ENCODE results near the gene RIMBP2.

The RIMBP2 gene

DNA sequence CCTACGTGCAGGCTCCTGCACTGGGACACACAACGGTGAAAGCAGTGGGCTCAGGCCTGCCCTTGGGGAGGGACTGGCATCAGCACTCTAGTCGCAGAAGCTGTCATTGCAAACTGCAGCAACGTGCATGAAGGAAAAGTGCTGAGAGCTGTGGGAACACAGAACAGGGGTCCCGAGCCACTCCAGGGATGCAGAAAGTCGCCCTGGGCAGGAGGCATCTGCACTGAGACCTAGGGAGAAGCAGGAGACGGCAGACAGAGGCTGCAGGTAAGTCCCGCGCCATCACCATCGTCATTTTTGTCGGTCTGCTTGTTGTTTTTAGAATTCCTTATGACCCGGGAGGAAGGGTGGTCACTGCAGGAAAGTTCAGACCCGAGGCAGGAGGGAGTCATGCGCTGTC lies 21.6 kb upstream of the RIMBP2 start:
- no peaks in the 10 kb centered on the region for H3F3A ChIP-seq (ENCODE audit: insufficient read depth, low read length)
- no peaks in the 10 kb centered on the region for H3K4me1 ChIP-seq (ENCODE audit: low read length)
- H3K4me2 ChIP-seq (ENCODE audit: low read depth, low read length) = no peak overlapping the region
- no peaks in the 10 kb centered on the region for H3K79me2 ChIP-seq (ENCODE audit: low read length)
- H3K9me3 ChIP-seq (replicated peaks; ENCODE audit: insufficient read depth, low read length) = no peaks in the 10 kb centered on the region
- no peaks in the 10 kb centered on the region for H3K36me3 ChIP-seq (replicated peaks; ENCODE audit: insufficient read depth, low read length)
- no peak overlapping the region for H2AFZ ChIP-seq (ENCODE audit: low read length)
- DNase-seq = no peak
- no peaks in the 10 kb centered on the region for H3K9me2 ChIP-seq (replicated peaks; ENCODE audit: insufficient read depth, low read length)
- peaks cover 12% of the 10 kb centered on the region; the same call in 1 of the 2 replicates for H3K27me3 ChIP-seq (replicated peaks; ENCODE audit: insufficient read depth, low read length)
- H3K27ac ChIP-seq (ENCODE audit: low read length) = no peak overlapping the region
- H3K9ac ChIP-seq (ENCODE audit: low read length) = no peak overlapping the region
- H3K4me3 ChIP-seq (ENCODE audit: low read length) = no peak overlapping the region
- no peaks in the 10 kb centered on the region for H4K20me1 ChIP-seq (ENCODE audit: insufficient read depth, low read length)
- no peak for TF ChIP-seq EZH2 (optimal IDR thresholded peaks at IDR 0.05; ENCODE audit: low read depth, low read length)
- TF ChIP-seq EZH2phosphoT487 (IDR thresholded peaks at IDR 0.05; ENCODE audit: low read length) = no peak
- TF ChIP-seq, protein P1, sequence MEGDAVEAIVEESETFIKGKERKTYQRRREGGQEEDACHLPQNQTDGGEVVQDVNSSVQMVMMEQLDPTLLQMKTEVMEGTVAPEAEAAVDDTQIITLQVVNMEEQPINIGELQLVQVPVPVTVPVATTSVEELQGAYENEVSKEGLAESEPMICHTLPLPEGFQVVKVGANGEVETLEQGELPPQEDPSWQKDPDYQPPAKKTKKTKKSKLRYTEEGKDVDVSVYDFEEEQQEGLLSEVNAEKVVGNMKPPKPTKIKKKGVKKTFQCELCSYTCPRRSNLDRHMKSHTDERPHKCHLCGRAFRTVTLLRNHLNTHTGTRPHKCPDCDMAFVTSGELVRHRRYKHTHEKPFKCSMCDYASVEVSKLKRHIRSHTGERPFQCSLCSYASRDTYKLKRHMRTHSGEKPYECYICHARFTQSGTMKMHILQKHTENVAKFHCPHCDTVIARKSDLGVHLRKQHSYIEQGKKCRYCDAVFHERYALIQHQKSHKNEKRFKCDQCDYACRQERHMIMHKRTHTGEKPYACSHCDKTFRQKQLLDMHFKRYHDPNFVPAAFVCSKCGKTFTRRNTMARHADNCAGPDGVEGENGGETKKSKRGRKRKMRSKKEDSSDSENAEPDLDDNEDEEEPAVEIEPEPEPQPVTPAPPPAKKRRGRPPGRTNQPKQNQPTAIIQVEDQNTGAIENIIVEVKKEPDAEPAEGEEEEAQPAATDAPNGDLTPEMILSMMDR (IDR thresholded peaks at IDR 0.05; ENCODE audit: low read length) = no peak

DNA sequence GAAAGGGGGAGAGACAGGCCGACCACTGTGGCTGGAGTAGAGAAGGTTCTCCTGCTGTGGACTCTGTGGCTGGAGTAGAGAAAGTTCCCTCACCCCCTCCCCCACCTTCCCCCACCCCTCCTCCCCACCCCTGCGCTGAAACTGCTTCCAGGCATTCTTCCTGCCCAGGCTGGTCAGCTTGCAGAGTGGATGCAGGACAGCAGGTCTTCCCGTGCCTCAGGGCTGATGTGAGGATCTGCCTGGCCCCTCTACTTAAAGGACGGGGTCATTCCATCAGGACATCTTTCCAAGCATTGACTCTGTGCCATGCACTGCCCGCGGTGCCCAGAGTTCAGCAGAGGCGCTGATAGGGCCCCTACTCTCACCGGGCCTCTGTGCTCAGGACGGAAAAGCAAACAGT lies 13.2 kb upstream of the RIMBP2 start:
- H3K4me2 ChIP-seq (ENCODE audit: low read depth, low read length) = no peak overlapping the region
- DNase-seq = no peak
- no peaks in the 10 kb centered on the region for H3K9me2 ChIP-seq (replicated peaks; ENCODE audit: insufficient read depth, low read length)
- TF ChIP-seq EZH2phosphoT487 (IDR thresholded peaks at IDR 0.05; ENCODE audit: low read length) = no peak
- no peak for TF ChIP-seq EZH2 (optimal IDR thresholded peaks at IDR 0.05; ENCODE audit: low read depth, low read length)
- TF ChIP-seq, protein P1 (IDR thresholded peaks at IDR 0.05; ENCODE audit: low read length) = no peak
- H2AFZ ChIP-seq (ENCODE audit: low read length) = no peak overlapping the region
- no peaks in the 10 kb centered on the region; the same call in 1 of the 2 replicates for H3K27me3 ChIP-seq (replicated peaks; ENCODE audit: insufficient read depth, low read length)
- no peaks in the 10 kb centered on the region for H3K9me3 ChIP-seq (replicated peaks; ENCODE audit: insufficient read depth, low read length)
- no peaks in the 10 kb centered on the region for H3K79me2 ChIP-seq (ENCODE audit: low read length)
- H4K20me1 ChIP-seq (ENCODE audit: insufficient read depth, low read length) = no peaks in the 10 kb centered on the region
- no peak overlapping the region for H3K27ac ChIP-seq (ENCODE audit: low read length)
- H3K4me3 ChIP-seq (ENCODE audit: low read length) = no peak overlapping the region
- no peaks in the 10 kb centered on the region for H3K4me1 ChIP-seq (ENCODE audit: low read length)
- H3K36me3 ChIP-seq (replicated peaks; ENCODE audit: insufficient read depth, low read length) = no peaks in the 10 kb centered on the region
- H3K9ac ChIP-seq (ENCODE audit: low read length) = no peak overlapping the region
- H3F3A ChIP-seq (ENCODE audit: insufficient read depth, low read length) = no peaks in the 10 kb centered on the region

DNA sequence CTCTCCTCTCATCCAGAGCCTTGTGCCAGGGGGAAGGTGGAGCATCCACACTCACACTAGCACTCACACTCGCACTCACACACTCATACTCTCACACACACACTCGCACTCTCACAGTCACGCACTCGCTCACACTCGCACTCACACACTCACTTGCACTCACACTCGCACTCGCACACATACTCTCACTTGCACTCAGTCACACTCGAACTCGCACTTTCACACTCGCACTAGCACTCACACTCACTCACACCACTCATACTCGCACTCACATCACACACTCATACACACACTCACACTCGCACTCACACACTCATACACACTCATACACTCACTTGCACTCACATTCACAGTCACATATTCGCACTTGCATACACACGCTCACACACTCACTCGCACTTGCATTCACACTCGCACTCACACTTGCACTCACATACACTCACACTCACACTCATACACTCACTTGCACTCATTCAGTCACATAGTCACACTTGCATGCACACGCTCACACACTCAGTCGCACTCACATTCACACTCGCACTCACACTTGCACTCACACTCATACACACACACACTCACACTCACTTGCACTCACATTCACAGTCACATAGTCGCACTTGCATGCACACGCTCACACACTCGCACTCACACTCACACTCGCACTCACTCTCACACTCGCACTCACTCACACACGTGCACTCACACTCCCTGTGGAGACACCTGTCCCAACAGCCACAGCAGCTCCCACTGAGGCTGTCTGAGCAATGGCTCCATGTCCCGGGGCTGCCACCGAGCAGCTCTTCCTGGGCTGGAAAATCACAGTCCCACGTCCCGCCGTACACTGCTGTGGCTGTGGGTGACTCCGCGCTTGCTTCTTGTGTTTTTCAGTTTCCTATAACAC lies 12.3 kb upstream of the RIMBP2 start:
- Histone ChIP-seq H2AFZ (ENCODE audit: low read length) (no peak overlapping the region), H3K9me3 (replicated peaks; ENCODE audit: insufficient read depth, low read length) (no peaks in the 10 kb centered on the region), H3K36me3 (replicated peaks; ENCODE audit: insufficient read depth, low read length) (no peaks in the 10 kb centered on the region), H3K27ac (ENCODE audit: low read length) (no peak overlapping the region), H3K4me1 (ENCODE audit: low read length) (no peaks in the 10 kb centered on the region), H3K79me2 (ENCODE audit: low read length) (no peaks in the 10 kb centered on the region), H3K27me3 (replicated peaks; ENCODE audit: insufficient read depth, low read length) (no peaks in the 10 kb centered on the region), H3K4me2 (ENCODE audit: low read depth, low read length) (no peak overlapping the region), H4K20me1 (ENCODE audit: insufficient read depth, low read length) (no peaks in the 10 kb centered on the region), H3K9me2 (replicated peaks; ENCODE audit: insufficient read depth, low read length) (no peaks in the 10 kb centered on the region), H3F3A (ENCODE audit: insufficient read depth, low read length) (no peaks in the 10 kb centered on the region), H3K4me3 (ENCODE audit: low read length) (no peak overlapping the region), H3K9ac (ENCODE audit: low read length) (no peak overlapping the region)
- TF ChIP-seq, protein P1 (IDR thresholded peaks at IDR 0.05; ENCODE audit: low read length) = no peak
- no peak for TF ChIP-seq EZH2phosphoT487 (IDR thresholded peaks at IDR 0.05; ENCODE audit: low read length)
- TF ChIP-seq EZH2 (optimal IDR thresholded peaks at IDR 0.05; ENCODE audit: low read depth, low read length) = no peak
- no peak for DNase-seq
